Forelimb muscle (tissue), 1 donor: Measurements from ENCODE around the gene SYNGR1. TPM values are rescaled to one million over a fixed set of nuclear protein-coding genes. Genes with fewer than 3 reads are reported as not detected.
A peak's percentile ranks its signal among the peaks of the same experiment; 100 is the strongest.
"Not testable (repeated sequence)": the region's sequence is repeated elsewhere in the genome, so short reads cannot be mapped to it uniquely, and the experiment has no call there.

Experiments used
- DNase-seq: peaks from one replicate; pipeline ENCODE4 v3.0.0-alpha.2; 2013; ENCODE audit warnings: low read depth
- polyA plus RNA-seq: library from polyadenylated mRNA; unstranded; fragments of 120-200 nt; gene quantifications from one replicate; pipeline ENCODE4 v1.2.1, GENCODE V29; 2013; ENCODE audit not compliant: insufficient read length

The SYNGR1 gene
- polyA plus RNA-seq, 1 donor = 12.9 TPM

- no peak for DNase-seq
These were observed 33.2 kb upstream of the SYNGR1 start for GRCh38 chr22:39316440-39317083.

- DNase-seq = no peak
These were observed 32.6 kb upstream of the SYNGR1 start for GRCh38 chr22:39317084-39317774.

DNA sequence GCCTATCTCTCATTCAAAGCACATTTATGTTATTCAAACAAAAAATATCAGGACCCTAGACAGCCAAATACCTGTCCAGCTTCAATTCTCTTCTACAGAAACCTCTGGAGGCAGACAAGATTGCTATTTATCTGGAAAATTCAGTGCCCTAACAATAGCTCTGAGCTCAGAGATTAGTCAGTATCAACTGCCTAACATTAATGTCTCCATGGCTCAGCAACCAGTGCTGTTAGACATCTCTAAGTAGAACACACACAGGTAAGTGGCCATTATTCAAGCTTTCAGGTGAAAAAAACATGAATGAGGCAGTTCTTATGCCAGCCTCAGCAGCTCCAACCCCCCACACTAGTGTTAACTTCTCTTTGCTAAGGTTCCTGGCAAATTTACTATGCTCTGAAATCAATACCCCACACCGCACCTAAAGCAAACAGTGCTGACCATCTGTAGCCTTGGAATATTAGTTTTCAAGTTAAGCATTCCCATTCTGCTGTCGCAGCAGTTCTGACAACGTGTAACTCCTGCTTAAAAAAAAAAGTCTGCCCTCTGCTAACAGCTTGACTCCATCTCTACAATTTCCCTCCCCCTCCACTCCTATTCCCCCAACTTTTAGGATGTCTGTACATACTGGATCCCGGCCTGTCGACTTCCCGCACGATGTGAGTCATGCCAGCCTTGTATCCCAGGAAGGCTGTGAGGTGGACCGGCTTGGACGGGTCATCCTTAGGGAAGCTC is 31.9 kb upstream of the SYNGR1 start:
- DNase-seq = no peak

DNA sequence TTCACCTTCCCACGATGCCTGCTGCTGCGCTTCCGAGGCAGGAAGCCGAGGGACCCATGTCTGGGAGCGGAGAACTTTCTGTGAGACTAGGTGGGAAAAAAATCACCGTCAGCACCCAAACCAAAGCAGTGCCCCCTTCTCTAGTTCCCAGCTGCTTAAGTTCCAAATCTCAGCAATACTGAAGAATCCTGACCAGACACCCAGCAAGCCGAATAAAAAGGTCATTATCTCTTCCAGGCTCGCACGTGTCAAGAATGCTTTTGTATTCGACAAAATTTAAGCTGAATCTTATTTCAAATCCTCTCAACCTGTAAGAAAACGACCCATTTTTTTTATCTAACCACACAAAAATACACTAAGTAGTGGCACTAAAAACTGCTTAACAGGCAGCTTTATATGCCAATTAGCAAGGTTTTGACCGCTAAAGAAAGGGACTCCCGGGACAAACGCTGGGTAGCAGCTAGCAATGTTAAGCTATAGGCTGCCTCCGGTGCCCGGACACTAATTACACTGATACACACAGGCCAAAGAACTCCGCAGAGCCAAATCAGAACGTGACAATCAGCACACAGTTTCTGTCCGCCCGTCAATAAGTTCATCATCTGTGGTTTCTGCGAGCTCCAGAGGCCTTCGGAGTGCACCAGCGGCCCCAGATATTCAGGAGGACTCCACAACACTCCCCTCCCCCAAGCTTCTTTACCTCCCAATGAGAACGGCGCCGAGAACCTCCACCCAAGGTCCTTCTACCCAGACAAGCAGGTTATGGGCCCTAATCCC is 31.1 kb upstream of the SYNGR1 start:
- DNase-seq = no peak

- DNase-seq = peak; percentile 99
These were observed 30.3 kb upstream of the SYNGR1 start, which contains the start of gene RPL3 for GRCh38 chr22:39319284-39320022. RPL3 (minus strand) TSS chr22:39319623; CDS start chr22:39319597, 26 bp downstream.

- not testable (repeated sequence) for DNase-seq
These were observed 29.2 kb upstream of the SYNGR1 start for GRCh38 chr22:39320616-39321029.

DNA sequence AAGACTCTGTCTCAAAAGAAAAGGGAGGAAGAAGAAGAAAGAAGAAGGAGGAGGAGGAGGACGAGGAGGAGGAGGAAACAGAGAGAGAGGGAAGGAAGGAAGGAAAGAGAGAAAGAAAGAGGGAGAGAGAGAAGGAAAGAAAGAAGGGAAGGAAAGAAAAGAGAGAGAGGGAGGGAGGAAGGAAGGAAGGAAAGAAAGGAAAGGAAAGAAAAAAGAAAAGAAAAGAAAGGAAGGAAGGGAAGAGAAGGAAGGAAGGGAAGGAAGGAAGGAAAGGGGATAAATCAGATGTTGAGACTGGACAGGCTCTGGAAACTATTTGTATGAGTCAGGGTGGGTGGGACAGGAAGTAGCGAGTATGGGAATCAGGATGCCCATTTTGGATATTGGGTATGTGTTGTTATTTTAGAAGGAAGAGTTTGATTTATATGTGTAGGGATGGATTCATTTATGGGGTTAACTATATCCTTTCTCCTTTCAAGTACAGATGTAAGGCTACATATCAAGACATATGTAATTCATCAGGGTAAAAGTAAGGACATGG is 24.3 kb upstream of the SYNGR1 start:
- DNase-seq = no peak

DNA sequence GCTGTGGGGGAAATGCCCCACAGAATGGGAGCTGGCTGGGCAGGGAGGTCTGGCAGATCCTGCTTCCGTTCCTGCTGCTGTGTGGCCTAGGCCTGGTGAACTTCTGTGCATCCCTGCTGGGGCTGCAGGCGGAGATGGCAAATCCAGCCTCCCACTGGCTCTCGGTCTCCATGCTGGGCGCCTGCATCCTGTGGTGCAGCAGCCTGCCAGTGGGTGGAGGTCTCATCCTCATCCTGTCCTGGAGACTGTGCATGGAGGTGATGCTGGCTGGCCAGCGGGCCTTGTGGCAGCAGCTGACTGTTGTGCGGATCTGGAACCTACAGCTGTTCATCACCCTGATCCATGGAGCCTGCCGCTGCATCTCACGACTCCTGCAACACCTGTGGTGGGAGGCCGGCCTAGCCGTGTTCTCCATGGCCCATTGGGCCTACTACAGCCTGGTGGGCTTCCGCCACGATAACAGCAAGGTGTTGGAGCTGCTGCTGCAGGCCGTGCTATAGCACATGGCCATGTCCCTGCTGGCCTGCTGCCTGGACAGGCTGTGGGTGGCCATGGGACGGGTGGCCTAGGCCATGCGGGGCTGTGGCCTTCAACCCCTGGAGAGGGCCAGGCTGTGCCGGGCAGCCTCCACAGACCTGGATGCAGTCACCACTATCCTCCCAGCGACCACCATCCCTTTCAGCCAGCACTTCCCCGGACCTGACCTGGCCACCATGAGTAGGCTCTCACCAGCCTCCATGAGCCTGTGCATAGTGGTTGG is 21.6 kb upstream of the SYNGR1 start:
- no peak for DNase-seq

DNA sequence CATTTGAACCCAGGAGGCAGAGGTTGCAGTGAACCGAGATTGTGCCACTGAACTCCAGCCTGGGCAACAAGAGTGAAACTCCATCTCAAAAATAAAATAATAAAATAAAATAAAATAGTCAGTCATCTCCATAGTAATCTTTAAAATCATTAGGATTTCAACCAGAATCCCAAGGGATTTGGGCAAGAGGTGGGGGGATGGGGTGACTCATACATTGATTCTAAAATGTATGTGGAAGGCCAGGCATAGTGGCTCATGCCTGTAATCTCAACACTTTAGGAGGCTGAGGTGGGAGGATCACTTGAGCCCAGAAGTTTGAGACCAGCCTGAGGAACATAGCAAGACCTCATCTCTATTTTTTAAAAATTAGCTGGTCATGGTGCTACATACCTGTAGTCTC is 19.2 kb upstream of the SYNGR1 start:
- not testable (repeated sequence) for DNase-seq

DNA sequence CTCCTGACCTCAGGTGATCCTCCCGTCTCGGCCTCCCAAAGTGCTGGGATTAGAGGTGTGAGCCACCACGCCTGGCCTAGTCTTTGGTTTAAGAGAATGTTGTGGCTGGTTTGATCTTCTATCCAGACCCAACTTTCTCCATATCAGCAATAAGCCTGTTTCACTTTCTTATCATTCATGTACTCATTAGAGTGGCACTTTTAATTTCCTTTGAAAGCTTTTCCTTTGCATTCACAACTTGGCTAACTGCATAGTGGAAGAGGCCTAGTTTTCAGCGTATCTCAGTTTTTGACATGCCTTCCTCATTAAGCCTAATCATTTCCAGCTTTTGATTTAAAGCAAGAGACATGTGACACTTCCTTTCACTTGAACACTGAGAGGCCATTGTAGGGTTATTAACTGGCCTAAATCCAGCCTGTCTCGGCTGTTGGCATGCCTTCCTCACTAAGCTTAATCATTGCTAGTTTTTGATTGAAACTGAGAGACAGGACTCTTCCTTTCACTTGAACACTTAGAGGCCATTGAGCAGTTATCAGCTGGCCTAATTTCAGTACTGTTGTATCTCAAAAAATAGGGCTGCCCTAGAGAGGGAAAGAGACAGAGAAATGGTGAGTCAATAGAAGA is 17.2 kb upstream of the SYNGR1 start:
- no peak for DNase-seq

DNA sequence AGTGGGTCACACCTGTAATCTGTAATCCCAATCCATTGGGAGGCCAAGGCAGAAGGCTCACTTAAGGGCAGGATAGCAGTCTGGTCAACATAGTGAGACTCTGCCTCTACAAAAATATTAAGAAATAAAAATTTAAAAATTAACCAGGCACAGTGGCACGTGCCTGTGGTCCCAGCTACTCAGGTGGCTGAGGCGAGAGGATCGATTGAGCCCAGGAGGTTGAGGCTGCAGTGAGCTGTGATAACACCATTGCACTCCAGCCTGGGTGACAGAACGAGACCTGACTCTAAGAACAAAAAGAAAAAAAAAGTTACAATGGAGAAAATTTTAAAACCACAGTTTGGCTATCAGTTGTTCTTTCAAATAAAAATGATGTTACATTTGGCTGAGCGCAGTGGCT is 13.4 kb upstream of the SYNGR1 start:
- no peak for DNase-seq

DNA sequence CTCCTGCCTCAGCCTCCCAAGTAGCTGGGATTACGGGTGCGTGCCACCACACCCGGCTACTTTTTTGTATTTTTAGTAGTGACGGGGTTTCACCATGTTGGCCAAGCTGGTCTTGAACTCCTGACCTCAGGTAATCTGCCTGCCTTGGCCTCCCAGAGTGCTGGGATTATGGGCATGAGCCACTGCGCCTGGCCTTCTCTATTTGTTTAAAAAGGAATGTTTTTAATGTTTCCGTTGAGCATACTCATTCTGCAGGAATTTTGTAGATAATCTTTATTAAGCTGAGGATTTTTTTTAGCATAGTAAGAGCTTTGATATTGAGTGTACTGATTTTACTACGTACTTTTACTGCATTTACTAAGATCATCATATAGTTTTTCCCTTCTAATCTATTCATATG is 10.0 kb upstream of the SYNGR1 start:
- not testable (repeated sequence) for DNase-seq

DNA sequence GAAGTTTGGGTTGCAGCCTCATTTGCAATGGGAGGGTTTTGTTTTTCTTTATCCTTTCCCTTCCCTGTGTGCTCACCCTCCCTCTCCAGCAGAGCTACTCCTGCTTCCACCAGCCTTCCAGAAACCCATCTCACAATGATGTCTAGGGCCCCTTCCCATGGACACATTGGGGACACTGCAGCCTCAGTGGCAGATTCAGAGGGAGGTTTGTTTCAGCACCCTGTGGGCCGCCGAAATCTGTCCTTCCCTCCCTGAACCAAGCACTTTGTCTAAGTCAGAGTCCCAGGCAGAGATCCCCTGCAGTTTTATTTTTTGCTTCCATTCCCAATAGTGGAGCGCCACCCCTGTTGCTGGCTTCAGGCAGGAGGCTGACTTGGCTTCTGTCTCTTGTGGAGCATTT is 8.6 kb upstream of the SYNGR1 start:
- no peak for DNase-seq

DNA sequence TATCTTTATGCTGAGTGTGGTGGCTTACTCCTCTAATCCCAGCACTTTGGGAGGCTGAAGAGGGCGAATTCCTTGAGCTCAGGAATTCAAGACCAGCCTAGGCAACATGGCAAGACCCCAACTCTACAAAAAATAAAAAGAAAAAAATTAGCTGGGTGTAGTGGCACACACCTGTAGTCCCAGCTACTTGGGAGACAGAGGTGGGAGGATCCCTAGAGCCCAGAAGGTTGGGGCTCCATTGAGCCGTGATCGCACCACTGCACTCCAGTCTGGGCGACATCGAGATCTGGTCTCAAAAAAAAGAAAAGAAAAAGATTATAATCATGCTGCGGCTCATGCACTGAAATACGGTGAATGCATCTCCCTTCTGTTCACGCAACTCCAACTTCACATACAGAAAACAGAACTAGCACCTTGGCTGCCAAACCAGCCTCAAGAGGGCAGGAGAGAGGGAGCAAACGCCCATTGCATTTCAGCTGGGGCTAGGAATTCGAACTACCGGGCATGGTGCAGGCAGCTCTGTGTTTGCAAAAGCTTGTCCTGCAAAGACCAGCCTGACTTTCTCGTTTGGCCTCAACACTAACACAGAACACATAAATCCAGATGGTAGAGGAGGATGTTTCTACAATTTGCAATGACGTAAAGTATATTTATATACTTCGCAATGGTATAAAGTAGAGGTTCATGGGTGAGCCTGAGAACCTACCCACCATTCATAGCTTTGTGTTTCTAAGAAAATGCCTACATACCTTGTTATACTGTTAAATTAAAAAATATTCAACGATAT is 6.3 kb upstream of the SYNGR1 start:
- DNase-seq = no peak

DNA sequence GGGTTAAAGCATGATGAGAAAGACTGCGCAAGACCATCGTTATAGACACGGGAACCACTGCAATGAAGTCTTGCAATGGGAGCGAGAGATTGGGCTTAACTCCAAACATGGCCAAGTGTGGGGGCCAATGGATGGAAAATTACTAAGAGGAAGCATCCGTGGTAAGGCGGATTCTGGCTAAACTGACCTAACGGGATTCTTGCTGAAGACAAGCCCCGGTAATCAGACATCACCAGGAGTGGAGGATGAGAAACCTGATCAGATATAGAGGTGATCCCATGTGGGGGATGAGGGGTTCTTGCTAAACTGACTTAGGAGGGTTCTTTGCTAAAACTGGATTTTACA is 5.8 kb upstream of the SYNGR1 start:
- no peak for DNase-seq

DNA sequence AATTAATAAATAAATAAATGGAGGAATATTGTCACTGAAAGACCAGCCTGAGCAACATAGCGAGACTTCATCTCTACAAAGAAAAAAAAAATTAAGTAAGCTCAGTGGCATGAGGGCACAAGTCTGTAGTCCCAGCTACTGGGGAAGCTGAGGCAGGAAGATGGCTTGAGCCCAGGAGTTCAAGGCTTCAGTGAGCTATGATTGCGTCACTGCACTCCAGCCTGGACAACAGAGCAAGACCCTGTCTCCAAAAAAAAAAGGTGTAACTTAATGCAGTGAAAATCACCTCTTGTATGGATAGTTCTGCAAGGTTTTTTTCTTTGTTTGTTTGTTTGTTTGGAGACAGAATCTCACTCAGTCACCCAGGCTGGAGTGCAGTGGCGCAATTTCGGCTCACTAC is 4.6 kb upstream of the SYNGR1 start:
- DNase-seq = no peak

DNA sequence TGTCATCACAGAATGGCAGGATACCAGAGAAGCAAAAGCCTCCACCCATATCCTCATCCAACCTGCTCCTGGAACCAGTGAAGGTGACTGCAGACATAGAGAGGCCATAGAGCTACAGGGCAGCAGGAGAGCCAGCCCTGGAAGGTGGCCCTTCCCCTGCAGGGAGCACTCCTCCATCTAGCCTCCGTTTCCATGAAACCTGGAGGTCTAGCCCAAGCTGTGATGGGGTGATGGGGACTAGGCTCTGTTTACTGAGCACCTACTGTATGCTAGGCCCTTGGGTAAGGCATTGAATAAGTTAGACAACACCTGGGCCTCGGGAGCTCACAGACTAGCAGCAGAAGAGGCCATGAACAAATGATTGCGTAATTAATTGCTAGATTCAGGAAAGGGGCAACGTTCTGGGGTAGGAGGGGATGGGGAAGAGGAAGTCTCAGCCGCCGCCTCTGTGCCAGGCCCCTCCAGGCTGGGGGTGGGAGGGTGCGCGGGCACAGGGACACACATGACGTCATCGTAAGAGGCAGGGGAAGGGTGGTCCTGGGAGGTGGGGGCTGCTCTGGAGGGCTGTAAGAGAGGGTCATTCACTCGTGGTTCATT is 784 bp upstream of the SYNGR1 start:
- DNase-seq = no peak

- no peak for DNase-seq
These were observed 255 bp upstream of the SYNGR1 start for GRCh38 chr22:39349506-39349966.
